ENCODE results near the gene NRG3.

The NRG3 gene

DNA sequence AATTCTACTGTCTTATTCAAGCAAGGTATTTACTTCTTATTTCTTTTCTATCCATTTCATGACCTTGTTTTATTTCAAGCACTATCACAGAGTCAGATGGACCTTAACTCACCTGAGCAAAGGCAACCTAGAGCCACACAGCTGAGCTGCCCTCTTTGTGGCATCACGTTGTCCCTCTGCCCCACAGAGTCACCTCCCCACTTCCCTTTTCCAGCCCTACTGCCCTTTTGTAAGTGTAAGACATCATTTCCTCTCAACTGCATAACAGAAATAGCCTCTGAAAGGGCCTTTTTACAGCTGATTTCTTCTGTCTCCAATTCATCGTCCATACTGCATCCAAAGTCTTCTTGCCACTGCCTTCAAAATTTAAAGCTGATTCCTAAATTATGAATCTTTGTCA is 946.0 kb downstream of the NRG3 start:
- FAIRE-seq = no peak
- DNase-seq (ENCODE audit: insufficient read length) = no peak
- TF ChIP-seq POLR2A (IDR thresholded peaks at IDR 0.05; ENCODE audit: low read depth, low read length) (no peak), TAF1 (IDR thresholded peaks at IDR 0.05; ENCODE audit: borderline replicate concordance, low read depth, low read length) (no peak), POLR2AphosphoS5 (IDR thresholded peaks at IDR 0.05; ENCODE audit: low read depth, low read length) (no peak)

GRCh38 chr10:82826132-82826531 is 951.1 kb downstream of the NRG3 start:
- FAIRE-seq (no peak), DNase-seq (ENCODE audit: insufficient read length) (no peak)
- TF ChIP-seq TAF1 (IDR thresholded peaks at IDR 0.05; ENCODE audit: borderline replicate concordance, low read depth, low read length) = no peak
- no peak for TF ChIP-seq POLR2A (IDR thresholded peaks at IDR 0.05; ENCODE audit: low read depth, low read length)
- TF ChIP-seq POLR2AphosphoS5 (IDR thresholded peaks at IDR 0.05; ENCODE audit: low read depth, low read length) = no peak

GRCh38 chr10:82827901-82828300 is 952.9 kb downstream of the NRG3 start:
- no peak for DNase-seq (ENCODE audit: insufficient read length)
- no peak for FAIRE-seq
- TF ChIP-seq POLR2AphosphoS5 (IDR thresholded peaks at IDR 0.05; ENCODE audit: low read depth, low read length) = no peak
- TF ChIP-seq POLR2A (IDR thresholded peaks at IDR 0.05; ENCODE audit: low read depth, low read length) = no peak
- no peak for TF ChIP-seq TAF1 (IDR thresholded peaks at IDR 0.05; ENCODE audit: borderline replicate concordance, low read depth, low read length)

GRCh38 chr10:82847242-82847641 is 972.2 kb downstream of the NRG3 start:
- TF ChIP-seq POLR2AphosphoS5 (IDR thresholded peaks at IDR 0.05; ENCODE audit: low read depth, low read length) = no peak
- TF ChIP-seq TAF1 (IDR thresholded peaks at IDR 0.05; ENCODE audit: borderline replicate concordance, low read depth, low read length) = no peak
- no peak for TF ChIP-seq POLR2A (IDR thresholded peaks at IDR 0.05; ENCODE audit: low read depth, low read length)
- FAIRE-seq = no peak
- no peak for DNase-seq (ENCODE audit: insufficient read length)

GRCh38 chr10:82850191-82850590 is 975.2 kb downstream of the NRG3 start:
- DNase-seq (ENCODE audit: insufficient read length) (no peak), FAIRE-seq (no peak)
- no peak for TF ChIP-seq POLR2AphosphoS5 (IDR thresholded peaks at IDR 0.05; ENCODE audit: low read depth, low read length)
- TF ChIP-seq TAF1 (IDR thresholded peaks at IDR 0.05; ENCODE audit: borderline replicate concordance, low read depth, low read length) = no peak
- no peak for TF ChIP-seq POLR2A (IDR thresholded peaks at IDR 0.05; ENCODE audit: low read depth, low read length)

- DNase-seq (ENCODE audit: insufficient read length) (no peak), FAIRE-seq (no peak)
- no peak for TF ChIP-seq POLR2A (IDR thresholded peaks at IDR 0.05; ENCODE audit: low read depth, low read length)
- TF ChIP-seq TAF1 (IDR thresholded peaks at IDR 0.05; ENCODE audit: borderline replicate concordance, low read depth, low read length) = no peak
- TF ChIP-seq POLR2AphosphoS5 (IDR thresholded peaks at IDR 0.05; ENCODE audit: low read depth, low read length) = no peak
Observed at GRCh38 chr10:82856957-82857613, 982.1 kb downstream of the NRG3 start.

DNA sequence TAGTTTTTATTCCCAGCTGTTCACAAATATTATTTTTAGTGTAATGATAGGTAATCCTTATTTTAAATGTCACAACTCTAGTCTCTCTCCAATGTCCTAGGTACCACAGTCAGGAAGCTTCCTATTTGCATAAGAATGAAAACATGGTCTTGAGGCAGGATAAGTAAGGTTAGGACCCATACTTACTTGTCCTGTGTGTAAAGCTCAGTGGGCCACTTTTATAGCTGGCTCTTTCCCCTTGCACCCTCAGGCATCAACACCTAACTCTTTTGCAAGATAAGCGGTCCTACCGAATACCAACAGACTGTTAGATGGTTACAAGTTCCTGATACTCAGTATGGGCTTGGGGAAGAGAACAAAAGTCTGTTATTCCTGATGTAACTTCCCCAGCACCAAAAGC is 986.9 kb downstream of the NRG3 start:
- TF ChIP-seq TAF1 (IDR thresholded peaks at IDR 0.05; ENCODE audit: borderline replicate concordance, low read depth, low read length) = no peak
- TF ChIP-seq POLR2A (IDR thresholded peaks at IDR 0.05; ENCODE audit: low read depth, low read length) = no peak
- FAIRE-seq (no peak), DNase-seq (ENCODE audit: insufficient read length) (no peak)

- FAIRE-seq = no peak
- no peak for DNase-seq (ENCODE audit: insufficient read length)
- TF ChIP-seq TAF1 (IDR thresholded peaks at IDR 0.05; ENCODE audit: borderline replicate concordance, low read depth, low read length) = no peak
- no peak for TF ChIP-seq POLR2A (IDR thresholded peaks at IDR 0.05; ENCODE audit: low read depth, low read length)
Observed at GRCh38 chr10:82865366-82865765, 990.4 kb downstream of the NRG3 start.

DNA sequence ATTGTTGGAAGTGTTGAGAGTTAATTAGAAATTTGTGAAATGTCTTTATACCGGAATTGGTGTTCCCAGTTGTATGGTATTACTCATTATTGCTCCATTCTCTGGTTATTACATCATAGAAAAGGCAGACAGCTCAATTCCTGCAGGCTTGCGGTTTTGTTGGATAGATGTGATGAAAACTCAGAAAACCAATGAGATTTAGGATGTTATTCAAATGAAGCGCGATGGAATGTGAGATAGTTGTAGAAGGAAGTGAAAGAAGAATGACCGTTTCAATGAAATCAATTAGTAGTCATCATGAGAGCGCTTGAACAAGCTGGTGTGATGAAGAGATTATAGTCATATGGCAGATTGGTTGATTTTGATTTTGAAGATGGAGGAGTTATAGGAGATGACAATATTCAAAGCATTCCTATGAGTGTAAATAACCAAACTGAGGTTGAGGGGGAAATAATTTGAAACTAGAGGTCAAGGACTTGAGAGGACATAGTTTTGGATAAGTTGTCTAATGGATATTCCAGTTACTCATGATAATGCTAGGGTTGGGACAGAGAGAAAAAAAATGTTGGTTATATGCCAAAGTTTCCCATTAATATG is 991.5 kb downstream of the NRG3 start:
- TF ChIP-seq POLR2A (IDR thresholded peaks at IDR 0.05; ENCODE audit: low read depth, low read length) (no peak), TAF1 (IDR thresholded peaks at IDR 0.05; ENCODE audit: borderline replicate concordance, low read depth, low read length) (no peak), POLR2AphosphoS5 (IDR thresholded peaks at IDR 0.05; ENCODE audit: low read depth, low read length) (no peak)
- DNase-seq (ENCODE audit: insufficient read length) (no peak), FAIRE-seq (peak; percentile 21)

- FAIRE-seq (no peak), DNase-seq (ENCODE audit: insufficient read length) (no peak)
- TF ChIP-seq TAF1 (IDR thresholded peaks at IDR 0.05; ENCODE audit: borderline replicate concordance, low read depth, low read length) = no peak
- TF ChIP-seq POLR2A (IDR thresholded peaks at IDR 0.05; ENCODE audit: low read depth, low read length) = no peak
- TF ChIP-seq POLR2AphosphoS5 (IDR thresholded peaks at IDR 0.05; ENCODE audit: low read depth, low read length) = no peak
Observed at GRCh38 chr10:82867056-82867455, 992.1 kb downstream of the NRG3 start.

DNA sequence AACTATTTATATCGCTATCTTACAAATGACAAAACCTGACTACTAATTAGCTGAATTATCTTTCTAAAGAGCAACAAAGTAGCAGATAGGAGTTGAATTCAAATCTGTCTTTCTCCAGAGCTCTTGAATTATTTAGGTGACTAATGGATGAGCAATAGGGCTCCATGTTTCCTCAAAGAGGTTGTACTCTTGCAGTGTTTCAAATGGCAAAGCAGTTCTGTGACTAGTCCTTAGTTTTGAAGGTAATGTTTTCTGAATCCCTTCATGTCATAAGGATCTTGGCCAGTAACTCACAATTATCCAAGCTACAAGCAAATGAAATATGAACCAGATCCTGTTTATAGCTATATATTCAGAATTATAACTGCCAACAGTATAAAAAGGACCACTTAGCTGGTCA is 999.7 kb downstream of the NRG3 start:
- no peak for DNase-seq (ENCODE audit: insufficient read length)
- FAIRE-seq = no peak
- TF ChIP-seq TAF1 (IDR thresholded peaks at IDR 0.05; ENCODE audit: borderline replicate concordance, low read depth, low read length) = no peak
- TF ChIP-seq POLR2A (IDR thresholded peaks at IDR 0.05; ENCODE audit: low read depth, low read length) = no peak
- TF ChIP-seq POLR2AphosphoS5 (IDR thresholded peaks at IDR 0.05; ENCODE audit: low read depth, low read length) = no peak

- FAIRE-seq (no peak), DNase-seq (ENCODE audit: insufficient read length) (no peak)
- TF ChIP-seq POLR2A (IDR thresholded peaks at IDR 0.05; ENCODE audit: low read depth, low read length) (no peak), POLR2AphosphoS5 (IDR thresholded peaks at IDR 0.05; ENCODE audit: low read depth, low read length) (no peak), TAF1 (IDR thresholded peaks at IDR 0.05; ENCODE audit: borderline replicate concordance, low read depth, low read length) (no peak)
Observed at GRCh38 chr10:82880776-82881290, 1005.8 kb downstream of the NRG3 start.

Measured in GM12892 (cell line).